Measurements from ENCODE around the gene GNG8.

- TF ChIP-seq CTCF (IDR thresholded peaks at IDR 0.05; ENCODE audit: low read length) (peak; percentile 48), EZH2phosphoT487 (IDR thresholded peaks at IDR 0.05; ENCODE audit: low read length) (no peak), EZH2 (optimal IDR thresholded peaks at IDR 0.05; ENCODE audit: low read depth, low read length) (no peak)
These were observed 19.2 kb downstream of the GNG8 start for GRCh38 chr19:46616631-46617322.

Data from MM.1S (cell line).